Glutamatergic neuron (in vitro differentiated cells): Measurements from ENCODE around the gene GNAL. TPM values are rescaled to one million over a fixed set of nuclear protein-coding genes. Genes with fewer than 3 reads are reported as not detected.

Source experiments
- DNase-seq: peaks from one replicate; pipeline ENCODE4 v3.0.0; 2022
- H3K27ac Mint-ChIP-seq: one replicate; pipeline ENCODE4 v1.8.0; 2020; ENCODE audit warnings: mild to moderate bottlenecking, mixed read lengths, inconsistent platforms; ENCODE audit not compliant: unreplicated experiment
- H3K27me3 Mint-ChIP-seq: one replicate; pipeline ENCODE4 v1.8.0; 2020; ENCODE audit warnings: mild to moderate bottlenecking, moderate library complexity, mixed read lengths, inconsistent platforms; ENCODE audit not compliant: unreplicated experiment
- H3K36me3 Mint-ChIP-seq: one replicate; pipeline ENCODE4 v1.8.0; 2020; ENCODE audit warnings: mild to moderate bottlenecking, mixed read lengths, inconsistent platforms; ENCODE audit not compliant: unreplicated experiment
- H3K4me1 Mint-ChIP-seq: one replicate; pipeline ENCODE4 v1.8.0; 2020; ENCODE audit warnings: mild to moderate bottlenecking, low read depth, mixed read lengths, inconsistent platforms; ENCODE audit not compliant: unreplicated experiment
- H3K4me3 Mint-ChIP-seq: one replicate; pipeline ENCODE4 v1.8.0; 2020; ENCODE audit warnings: mild to moderate bottlenecking, mixed read lengths, inconsistent platforms; ENCODE audit not compliant: unreplicated experiment
- H3K9me3 Mint-ChIP-seq: one replicate; pipeline ENCODE4 v1.8.0; 2020; ENCODE audit warnings: mild to moderate bottlenecking, moderate library complexity, mixed read lengths, inconsistent platforms; ENCODE audit not compliant: unreplicated experiment
- total RNA-seq: library from RNA; stranded (reverse); fragmentation: NEBNext Ultra II Directional; extraction: Animal tissue kit (Norgen Biotek cat#: 25700); gene quantifications from one replicate; pipeline ENCODE4 v1.2.1, GENCODE V29; 2021; ENCODE audit not compliant: unreplicated experiment
- TF ChIP-seq, protein P1 (sequence below): fragments of 200-600 bp; sonication (generic); IDR thresholded peaks from one replicate; pipeline ENCODE4 v1.5.0; 2021; ENCODE audit not compliant: partially characterized antibody, unreplicated experiment

Gene GNAL
- total RNA-seq, 1 donor from 2014 or later = 52.5 TPM

GRCh38 chr18:11844436-11844835 lies 155.4 kb downstream of the GNAL start:
- peaks cover 5% of the 10 kb centered on the region for H3K27me3 Mint-ChIP-seq
- H3K36me3 Mint-ChIP-seq = no peaks in the 10 kb centered on the region
- peak; percentile 54 for DNase-seq
- TF ChIP-seq, protein P1, sequence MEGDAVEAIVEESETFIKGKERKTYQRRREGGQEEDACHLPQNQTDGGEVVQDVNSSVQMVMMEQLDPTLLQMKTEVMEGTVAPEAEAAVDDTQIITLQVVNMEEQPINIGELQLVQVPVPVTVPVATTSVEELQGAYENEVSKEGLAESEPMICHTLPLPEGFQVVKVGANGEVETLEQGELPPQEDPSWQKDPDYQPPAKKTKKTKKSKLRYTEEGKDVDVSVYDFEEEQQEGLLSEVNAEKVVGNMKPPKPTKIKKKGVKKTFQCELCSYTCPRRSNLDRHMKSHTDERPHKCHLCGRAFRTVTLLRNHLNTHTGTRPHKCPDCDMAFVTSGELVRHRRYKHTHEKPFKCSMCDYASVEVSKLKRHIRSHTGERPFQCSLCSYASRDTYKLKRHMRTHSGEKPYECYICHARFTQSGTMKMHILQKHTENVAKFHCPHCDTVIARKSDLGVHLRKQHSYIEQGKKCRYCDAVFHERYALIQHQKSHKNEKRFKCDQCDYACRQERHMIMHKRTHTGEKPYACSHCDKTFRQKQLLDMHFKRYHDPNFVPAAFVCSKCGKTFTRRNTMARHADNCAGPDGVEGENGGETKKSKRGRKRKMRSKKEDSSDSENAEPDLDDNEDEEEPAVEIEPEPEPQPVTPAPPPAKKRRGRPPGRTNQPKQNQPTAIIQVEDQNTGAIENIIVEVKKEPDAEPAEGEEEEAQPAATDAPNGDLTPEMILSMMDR = no peak
- H3K9me3 Mint-ChIP-seq = peaks cover 8% of the 10 kb centered on the region
- peaks cover 12% of the 10 kb centered on the region for H3K4me1 Mint-ChIP-seq
- peak overlapping the region; percentile 6 for H3K4me3 Mint-ChIP-seq
- peak overlapping the region; percentile 93 for H3K27ac Mint-ChIP-seq

DNA sequence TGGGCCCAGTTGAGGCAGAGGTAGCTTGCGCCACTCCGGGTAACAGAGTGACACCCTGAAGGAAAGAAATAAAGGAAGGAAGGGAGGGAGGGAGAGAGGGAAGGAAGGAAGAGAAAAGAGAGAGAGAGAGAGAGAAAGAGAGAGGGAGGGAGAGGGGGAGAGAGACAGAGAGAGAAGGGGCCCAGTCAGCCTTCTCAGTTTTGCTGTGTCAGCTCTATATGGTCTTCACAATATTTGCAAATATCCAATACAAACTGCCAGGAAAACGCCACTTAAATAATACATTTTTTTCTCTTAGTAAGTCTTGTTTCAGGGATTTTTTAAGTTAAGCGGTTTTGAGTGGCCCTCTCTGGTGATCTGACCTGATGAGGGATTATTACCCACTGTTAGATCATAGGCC lies 156.6 kb downstream of the GNAL start:
- Mint-ChIP-seq H3K27me3 (peaks cover 5% of the 10 kb centered on the region), H3K4me1 (peaks cover 24% of the 10 kb centered on the region), H3K27ac (peak overlapping the region; percentile 83), H3K36me3 (no peaks in the 10 kb centered on the region), H3K4me3 (no peak overlapping the region), H3K9me3 (peaks cover 10% of the 10 kb centered on the region)
- TF ChIP-seq, protein P1 = no peak
- no peak for DNase-seq

DNA sequence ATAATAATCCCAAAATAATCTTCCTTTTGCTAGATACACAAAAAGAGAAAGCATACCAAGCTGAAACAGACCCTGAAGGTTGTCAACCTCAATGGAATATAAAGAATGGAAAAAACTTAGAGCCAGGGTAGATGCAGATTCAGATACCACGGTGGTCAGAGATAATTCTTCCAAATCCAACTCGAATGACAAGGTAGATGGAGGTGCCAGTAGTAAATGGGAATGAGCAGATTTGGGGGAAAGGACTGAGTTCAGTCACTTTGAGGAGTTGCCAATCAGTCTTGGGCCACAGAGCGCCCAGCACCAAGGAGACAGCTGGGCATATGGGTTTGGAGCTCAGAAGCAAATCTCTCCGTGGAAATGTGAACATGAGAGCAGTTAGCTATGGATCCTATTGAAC lies 158.7 kb downstream of the GNAL start:
- no peak for DNase-seq
- TF ChIP-seq, protein P1 = no peak
- Mint-ChIP-seq H3K4me3 (no peak overlapping the region), H3K27me3 (peaks cover 10% of the 10 kb centered on the region), H3K4me1 (peaks cover 28% of the 10 kb centered on the region), H3K36me3 (no peaks in the 10 kb centered on the region), H3K27ac (no peak overlapping the region), H3K9me3 (peaks cover 18% of the 10 kb centered on the region)

GRCh38 chr18:11849279-11849678 lies 160.2 kb downstream of the GNAL start:
- no peak overlapping the region for H3K27ac Mint-ChIP-seq
- H3K4me3 Mint-ChIP-seq = peak overlapping the region; percentile 34
- H3K4me1 Mint-ChIP-seq = peaks cover 28% of the 10 kb centered on the region
- H3K9me3 Mint-ChIP-seq = peaks cover 18% of the 10 kb centered on the region
- no peak for DNase-seq
- peaks cover 10% of the 10 kb centered on the region for H3K27me3 Mint-ChIP-seq
- no peaks in the 10 kb centered on the region for H3K36me3 Mint-ChIP-seq
- TF ChIP-seq, protein P1 = no peak

- peak; percentile 24 for DNase-seq
- no peaks in the 10 kb centered on the region for H3K36me3 Mint-ChIP-seq
- peak overlapping the region; percentile 100 for H3K27ac Mint-ChIP-seq
- H3K4me1 Mint-ChIP-seq = peaks cover 25% of the 10 kb centered on the region
- H3K4me3 Mint-ChIP-seq = peak overlapping the region; percentile 97
- TF ChIP-seq, protein P1 = no peak
- peaks cover 15% of the 10 kb centered on the region for H3K9me3 Mint-ChIP-seq
- peaks cover 6% of the 10 kb centered on the region for H3K27me3 Mint-ChIP-seq
Measured at GRCh38 chr18:11849841-11850634, 161.0 kb downstream of the GNAL start.
